Stimulated activated CD8-positive, alpha-beta memory T cell treated with anti-CD3 and anti-CD28 coated beads, Interleukin-7, amount 100 ng/mL, for 48 hours (primary cell): Measurements from ENCODE around the gene TAPBPL.
"Not testable (repeated sequence)": the region's sequence is repeated elsewhere in the genome, so short reads cannot be mapped to it uniquely, and the experiment has no call there.

Experiments used
- DNase-seq, 2 donors: peaks; one replicate each; pipeline ENCODE4 v3.0.0-alpha.2; 2020; ENCODE audit warnings: low read depth in 1 of 2; ENCODE audit errors: extremely low read depth in 1 of 2

TAPBPL gene, protein sequence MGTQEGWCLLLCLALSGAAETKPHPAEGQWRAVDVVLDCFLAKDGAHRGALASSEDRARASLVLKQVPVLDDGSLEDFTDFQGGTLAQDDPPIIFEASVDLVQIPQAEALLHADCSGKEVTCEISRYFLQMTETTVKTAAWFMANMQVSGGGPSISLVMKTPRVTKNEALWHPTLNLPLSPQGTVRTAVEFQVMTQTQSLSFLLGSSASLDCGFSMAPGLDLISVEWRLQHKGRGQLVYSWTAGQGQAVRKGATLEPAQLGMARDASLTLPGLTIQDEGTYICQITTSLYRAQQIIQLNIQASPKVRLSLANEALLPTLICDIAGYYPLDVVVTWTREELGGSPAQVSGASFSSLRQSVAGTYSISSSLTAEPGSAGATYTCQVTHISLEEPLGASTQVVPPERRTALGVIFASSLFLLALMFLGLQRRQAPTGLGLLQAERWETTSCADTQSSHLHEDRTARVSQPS

DNA sequence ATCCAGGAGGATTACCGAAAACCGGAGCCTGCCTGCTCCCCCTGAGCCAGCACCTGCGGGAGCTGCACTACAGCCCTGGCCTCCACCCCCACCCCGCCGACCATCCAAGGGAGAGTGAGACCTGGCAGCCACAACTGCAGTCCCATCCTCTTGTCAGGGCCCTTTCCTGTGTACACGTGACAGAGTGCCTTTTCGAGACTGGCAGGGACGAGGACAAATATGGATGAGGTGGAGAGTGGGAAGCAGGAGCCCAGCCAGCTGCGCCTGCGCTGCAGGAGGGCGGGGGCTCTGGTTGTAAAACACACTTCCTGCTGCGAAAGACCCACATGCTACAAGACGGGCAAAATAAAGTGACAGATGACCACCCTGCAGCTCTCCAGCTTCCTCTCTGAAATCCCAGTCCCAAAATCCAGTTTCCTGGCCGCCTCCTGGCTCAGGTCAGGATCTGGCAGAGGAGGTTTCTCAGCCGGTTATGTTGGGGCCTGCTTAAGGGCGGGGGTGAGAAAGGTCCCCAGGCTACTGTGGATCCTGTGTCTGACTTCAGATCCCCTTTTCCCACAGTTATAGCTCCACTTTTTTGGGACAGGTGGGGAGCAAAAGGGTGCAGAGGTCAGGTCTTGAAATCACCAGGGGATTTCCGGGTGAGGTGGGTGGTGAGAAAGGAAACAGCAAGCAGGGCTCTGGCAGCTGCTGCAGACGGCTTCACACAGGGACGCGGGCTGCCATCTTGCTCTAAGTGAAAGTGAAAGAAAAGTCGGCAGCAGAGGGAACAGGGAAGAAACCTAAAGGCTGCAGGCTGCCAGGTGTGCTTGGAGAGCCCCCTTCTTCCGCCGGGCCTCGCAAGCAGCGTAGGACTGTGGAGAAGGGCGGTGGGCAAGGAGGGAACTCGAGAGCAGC lies at the start of gene TAPBPL:
TSS of gene TAPBPL (plus strand) at position 695 of the 897 bp plus-strand sequence. CDS start 207 bp downstream, outside the sequence.
- peak in 1 of 2 donors; percentile 75 for DNase-seq

DNA sequence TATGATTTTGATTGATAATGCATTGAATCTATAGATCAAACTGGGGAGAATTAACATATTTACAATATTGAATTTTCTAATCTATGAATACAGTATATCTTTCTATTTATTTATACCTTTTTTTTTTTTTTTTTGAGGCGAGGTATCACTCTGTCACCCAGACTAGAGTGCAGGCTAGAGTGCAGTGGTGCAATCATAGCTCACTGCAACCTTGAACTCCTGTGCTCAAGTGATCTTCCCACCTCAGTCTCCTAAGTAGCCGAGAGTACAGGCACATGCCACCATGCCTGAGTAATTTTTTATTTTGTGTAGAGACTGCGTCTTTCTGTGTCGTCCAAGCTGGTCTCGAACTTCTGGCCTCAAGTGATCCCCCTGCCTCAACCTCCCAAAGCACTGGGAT lies 47.5 kb upstream of the TAPBPL start:
- no peak for DNase-seq

DNA sequence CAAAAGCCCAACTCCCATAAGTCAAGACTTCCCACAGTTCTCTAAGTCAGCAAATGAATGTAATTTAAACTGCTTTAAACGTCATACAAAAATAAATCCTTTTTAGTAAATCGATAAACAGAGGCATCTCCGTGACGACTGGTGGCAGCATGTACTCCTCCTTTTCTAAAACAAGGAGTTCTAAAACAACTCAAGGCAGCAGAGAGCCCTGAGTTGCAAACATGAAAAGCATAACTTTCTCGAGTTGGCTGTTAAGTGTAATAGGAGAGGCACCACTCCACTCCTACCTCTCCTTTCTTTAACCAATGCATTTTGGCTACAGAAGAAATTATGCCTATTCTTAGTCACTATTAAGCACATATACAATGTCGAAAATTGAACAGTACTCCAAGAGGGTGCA lies 45.9 kb upstream of the TAPBPL start:
- no peak for DNase-seq

DNA sequence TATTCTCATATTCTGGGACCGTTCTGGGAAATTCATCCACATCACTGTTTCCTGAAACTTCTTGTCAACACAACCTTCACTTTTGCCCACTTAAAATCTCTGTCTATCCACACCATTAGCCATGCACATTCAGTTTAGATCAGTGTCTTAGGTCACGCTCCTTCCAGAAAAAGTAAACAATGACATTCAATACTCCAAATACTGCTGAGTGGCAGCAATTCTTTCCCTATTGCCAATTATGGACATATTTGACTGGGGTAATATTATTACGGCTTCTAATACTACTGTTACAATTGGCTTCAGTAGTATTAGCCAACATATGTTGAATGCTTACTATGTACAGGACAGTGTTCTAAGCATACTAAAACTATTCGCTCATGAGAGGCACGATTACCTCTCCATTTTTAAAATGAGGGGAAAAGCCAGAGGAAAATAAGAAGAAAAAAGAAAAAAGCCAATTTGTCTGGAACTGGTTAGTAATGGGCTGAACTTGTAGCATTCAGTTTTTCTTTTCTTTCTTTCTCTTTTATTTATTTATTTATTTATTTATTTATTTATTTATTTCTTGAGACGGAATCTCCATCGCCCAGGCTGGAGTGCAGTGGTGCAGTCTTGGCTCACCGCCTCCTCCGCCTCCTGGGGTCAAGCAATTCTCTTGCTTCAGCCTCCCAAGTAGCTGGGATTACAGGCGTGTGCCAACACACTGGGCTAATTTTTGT lies 44.4 kb upstream of the TAPBPL start:
- no peak for DNase-seq

DNA sequence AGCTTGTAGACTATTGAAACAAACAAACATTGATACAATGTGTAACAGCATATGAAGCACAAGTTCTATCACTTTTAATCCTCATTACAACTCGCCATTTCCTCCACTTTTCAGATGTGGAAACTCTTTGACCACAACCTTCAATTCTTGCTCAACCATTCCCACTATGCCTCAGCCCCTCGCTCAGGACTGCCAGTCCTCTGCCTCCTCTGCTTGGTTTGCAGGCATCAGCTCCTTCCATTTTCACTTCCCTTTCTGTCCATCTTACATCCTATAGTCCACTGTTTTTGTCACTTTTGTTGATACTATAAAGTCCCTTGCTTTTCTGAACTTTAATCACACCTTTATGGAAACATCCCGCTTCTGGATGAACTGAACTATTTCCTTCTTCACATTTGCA lies 35.2 kb upstream of the TAPBPL start:
- DNase-seq = no peak

DNA sequence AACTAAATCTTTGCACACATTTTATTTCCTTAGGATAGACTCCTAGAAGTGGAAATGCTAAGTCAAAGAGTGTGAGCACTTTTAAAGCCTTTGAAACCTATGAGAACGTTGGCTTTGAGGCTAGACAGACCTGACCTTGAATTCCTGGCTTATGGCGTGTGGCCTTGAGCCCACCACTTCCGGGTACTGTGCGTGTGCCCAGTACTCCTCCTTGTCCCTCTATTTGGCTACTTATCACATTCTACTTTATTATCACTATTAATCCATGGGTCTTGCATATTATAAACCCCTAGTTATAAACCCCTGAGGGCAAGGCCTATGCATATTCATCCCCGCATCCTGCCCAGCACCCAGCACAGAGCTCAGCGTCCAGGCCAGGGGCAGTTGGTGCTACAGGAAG lies 33.0 kb upstream of the TAPBPL start:
- DNase-seq = no peak

DNA sequence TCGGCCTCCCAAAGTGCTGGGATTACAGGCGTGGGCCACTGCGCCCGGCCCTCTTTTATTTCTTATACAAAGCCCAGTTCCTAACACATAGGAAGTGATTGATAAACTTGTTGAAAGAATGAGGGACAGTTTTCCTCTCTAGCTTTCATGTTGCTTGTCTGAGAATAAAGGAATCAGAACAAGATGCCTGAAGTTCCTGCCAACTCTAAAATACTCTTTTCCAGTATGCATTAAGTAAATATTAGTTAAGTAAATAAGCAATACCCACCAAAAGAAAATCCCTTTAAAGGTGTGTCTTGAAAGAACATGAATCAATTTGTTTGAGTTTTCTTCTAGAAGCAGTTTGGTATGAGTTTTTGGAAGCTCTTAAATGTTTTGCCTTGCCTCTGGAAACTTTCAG lies 31.5 kb upstream of the TAPBPL start:
- no peak for DNase-seq

DNA sequence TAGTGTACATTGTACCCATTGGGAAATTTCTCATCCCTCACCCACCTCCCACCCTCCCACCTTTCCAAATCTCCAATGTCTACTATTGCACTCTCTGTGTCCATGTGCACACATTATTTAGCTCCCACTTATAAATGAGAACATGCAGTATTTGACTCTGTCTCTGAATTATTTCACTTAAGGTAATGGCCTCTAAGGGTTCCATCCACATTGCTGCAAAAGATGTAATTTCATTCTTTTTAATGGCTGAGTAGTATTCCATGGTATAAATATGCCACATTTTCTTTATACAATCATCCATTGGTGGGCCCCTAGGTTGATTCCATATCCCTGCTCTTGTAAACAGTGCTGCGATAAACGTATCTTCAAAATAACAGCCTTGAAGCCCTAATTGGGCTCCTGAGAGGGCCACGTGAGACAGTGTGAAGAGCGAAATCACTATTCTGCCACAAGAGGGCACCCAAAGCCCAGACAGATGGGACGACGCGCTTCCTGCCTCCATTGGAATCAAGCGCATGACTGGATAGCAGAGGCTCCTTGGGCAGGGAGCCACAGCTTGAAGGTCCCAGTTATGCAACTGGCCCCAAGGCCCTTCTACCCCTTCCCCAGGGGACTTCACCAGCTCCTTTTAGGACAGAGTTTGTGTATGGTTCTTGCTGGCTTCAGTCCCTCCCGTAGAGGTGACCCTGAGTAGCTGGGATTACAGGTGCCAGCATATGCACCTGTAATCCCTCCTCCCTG lies 28.4 kb upstream of the TAPBPL start:
- DNase-seq = peak in 1 of 2 donors; percentile 57

DNA sequence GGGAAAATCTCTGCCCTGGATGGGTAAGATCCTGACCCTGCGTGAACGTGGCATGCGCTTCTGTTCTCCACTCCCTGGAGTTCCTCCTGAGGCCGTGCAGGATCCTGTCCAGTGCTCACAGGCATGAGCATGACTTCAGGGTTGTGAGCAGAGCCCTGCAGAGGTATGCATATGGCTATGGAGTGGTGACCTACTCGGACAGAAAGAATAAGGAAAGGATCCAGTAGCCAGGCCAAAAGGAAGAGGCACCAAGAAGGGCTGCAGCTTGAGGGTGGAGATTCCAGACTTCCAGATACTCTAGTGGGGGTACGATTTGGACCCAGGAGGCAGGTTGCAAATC lies 27.9 kb upstream of the TAPBPL start:
- DNase-seq = no peak

DNA sequence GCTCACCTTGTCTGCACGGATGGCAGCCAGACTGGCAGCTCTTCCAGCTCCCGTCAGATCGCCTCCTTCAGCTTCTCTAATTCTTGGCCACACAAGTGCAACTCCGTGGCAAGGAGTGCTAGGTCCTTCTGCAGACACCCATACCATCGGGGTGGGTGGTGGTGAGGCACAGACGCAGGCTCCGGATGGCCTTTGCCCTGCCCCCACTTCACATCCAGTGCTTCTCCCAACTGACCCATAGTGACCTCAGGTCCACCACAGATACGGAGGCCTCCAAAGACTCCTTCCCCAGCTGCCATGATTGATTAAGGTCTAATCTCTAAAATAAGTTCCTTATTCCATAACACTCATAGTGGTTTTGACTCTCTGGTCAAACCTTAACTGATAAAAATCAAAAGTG lies 27.0 kb upstream of the TAPBPL start:
- no peak for DNase-seq

DNA sequence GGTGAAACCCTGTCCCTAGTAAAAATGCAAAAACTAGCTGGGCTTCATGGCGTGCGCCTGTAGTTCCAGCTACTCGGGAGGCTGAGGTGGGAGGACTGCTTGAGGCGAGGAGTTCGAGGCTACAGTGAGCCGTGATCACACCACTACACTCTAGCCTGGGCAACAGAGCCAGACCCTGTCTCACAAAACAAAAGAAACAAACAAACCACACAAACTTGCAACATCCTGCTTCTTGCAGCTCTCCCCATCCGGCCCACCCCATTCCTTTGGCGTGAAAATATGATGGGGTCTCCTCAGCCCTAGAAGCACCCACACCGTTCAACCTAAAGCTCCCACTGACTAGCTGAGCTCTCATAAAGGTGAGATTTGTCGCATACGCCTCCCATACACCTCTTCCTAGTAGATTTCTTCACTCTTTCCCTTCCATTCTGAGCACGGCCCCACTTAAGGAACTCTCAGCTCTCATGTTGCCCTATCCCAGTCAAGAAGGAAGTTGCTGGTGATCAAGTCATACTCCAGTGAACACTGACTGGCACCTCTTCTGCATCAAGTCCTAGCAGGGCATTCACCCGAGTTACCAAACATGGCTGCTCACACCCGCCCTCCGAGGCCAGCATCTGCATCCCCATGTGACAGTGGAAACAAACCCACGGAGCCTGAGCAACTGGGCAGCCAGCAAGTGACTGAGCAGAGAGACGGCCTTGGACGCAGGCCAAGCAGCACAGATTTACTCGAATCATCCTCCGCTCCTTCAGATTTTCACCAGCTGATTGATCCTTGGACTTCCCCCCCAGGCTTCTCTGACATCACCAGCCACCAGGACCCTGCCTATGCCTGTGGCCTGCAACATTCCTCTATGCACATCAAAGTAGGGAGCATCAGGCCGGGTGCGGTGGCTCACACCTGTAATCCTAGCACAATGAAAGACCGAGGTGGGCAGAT lies 26.0 kb upstream of the TAPBPL start:
- DNase-seq = no peak

DNA sequence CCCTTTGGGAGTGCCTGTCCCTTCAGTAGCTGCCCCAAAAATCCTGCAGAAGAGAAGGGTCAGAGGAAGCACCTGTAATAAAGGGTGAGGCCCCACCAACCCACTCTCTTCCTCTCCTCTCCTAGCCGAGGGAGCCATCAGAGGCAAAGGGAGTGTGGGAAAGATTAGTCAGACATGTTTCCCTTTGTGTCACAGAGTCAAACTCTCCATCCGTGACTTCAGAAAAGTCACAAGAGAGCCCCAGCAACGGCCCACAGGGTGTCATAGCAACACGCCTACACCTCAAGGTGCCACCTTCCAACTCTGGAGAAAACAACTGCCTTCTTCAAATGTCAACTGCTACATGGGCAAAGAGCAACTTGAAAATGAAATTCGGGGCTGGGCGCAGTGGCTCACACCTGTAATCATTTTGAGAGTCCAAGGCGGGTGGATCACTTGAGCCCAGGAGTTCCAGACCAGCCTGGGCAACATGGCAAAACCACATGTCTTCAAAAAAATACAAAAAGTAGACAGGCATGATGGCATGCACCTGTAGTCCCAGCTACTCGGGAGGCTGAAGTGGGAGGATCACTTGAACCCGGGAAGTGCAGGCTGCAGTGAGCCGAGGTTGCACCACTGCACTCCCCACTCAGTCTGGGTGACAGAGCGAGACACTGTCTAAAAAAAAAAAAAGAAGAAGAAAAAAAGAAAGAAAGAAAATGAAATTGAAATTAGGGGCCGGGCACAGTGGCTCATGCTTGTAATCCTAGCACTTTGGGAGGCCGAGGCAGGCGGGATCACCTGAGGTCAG lies 24.8 kb upstream of the TAPBPL start:
- peak; percentile 78 to 95 for DNase-seq

DNA sequence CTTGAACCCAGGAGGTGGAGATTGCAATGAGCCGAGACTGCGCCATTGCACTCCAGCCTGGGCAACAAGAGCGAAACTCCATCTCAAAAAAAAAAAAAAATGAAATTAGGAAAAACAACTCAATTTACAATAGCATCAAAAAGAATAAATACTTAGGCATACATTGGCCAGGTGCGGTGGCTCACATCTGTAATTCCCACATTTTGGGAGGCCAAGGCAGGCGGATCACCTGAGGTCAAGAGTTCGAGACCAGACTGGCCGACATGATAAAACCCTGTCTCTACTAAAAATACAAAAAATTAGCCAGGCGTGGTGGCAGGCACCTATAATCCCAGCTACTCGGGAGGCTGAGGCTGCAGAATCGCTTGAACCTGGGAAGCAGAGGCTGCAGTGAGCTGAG lies 24.0 kb upstream of the TAPBPL start:
- not testable (repeated sequence) for DNase-seq

DNA sequence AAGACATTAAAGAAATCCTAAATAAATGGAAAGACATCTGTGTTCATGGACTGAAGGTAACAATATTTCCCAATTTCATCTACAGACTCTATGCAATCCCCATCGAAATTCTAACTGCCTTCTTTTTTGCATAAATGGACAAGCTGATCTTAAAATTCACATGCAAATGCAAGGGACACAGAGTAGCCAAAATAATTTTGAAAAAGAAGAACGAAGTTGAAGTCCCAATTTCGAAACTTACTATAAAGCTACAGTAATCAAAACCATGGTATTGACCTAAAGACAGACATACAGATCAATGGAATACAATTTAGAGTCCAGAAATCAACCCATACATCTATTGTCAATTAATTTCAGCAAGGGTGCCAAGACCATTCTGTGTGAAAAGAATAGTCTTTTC lies 23.5 kb upstream of the TAPBPL start:
- no peak for DNase-seq

DNA sequence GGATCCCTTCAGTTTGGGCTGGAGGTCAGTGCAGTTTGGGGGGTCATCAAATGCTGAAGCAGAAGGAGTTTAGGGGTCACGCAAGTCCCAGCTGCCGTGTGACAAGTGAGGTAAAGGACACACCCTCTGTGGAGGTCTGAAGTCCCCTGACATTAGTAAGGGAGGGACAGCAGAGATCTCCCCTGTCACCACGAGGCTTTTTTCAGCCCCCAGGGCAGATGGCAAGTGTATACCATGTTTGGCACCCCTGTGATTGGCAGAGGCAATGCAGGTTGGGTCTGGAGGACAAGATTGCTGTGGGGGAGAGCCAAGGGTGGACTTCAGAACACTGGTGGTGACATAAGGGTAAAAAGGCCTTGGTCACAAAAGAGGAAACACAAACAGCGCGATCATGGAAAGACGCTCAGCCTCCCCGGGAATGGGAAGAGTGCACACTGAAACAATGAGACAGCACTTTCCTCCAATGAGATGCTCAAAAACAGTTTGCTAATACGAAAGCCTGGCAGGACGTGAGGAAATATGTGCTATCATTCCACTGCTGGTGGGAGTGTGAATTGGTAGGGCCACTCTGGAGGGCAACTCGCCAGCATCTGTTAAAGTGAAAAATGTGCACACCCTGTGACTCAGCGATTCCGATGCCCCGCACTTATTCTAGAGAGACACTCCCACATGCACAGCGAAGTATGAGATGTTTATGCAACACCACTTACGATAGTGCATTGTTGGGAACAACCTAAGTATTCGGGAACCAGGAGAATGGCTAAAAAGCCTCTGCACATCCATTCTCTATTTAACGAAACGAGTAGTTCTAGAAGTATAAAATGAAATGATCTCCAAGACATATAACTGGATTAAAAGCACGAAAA lies 21.5 kb upstream of the TAPBPL start:
- DNase-seq = no peak

DNA sequence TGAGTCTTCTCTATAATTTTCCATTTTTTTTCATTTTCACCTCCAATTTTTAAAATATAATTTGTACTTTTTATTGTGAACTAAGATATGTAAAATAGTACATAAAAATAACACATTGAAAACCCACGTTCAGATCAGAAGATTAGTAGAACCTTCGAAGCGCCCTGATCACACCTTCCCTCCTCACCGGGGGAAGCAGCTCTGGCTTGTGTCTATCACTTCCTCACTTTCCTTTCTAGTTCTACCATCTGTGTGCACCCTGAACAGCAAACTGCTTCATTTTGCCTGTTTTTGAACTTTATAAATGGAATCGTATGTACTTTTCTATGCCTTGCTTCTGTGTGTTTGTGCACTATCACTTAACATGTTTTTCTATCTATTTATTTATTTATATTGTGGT lies 18.9 kb upstream of the TAPBPL start:
- DNase-seq = no peak

DNA sequence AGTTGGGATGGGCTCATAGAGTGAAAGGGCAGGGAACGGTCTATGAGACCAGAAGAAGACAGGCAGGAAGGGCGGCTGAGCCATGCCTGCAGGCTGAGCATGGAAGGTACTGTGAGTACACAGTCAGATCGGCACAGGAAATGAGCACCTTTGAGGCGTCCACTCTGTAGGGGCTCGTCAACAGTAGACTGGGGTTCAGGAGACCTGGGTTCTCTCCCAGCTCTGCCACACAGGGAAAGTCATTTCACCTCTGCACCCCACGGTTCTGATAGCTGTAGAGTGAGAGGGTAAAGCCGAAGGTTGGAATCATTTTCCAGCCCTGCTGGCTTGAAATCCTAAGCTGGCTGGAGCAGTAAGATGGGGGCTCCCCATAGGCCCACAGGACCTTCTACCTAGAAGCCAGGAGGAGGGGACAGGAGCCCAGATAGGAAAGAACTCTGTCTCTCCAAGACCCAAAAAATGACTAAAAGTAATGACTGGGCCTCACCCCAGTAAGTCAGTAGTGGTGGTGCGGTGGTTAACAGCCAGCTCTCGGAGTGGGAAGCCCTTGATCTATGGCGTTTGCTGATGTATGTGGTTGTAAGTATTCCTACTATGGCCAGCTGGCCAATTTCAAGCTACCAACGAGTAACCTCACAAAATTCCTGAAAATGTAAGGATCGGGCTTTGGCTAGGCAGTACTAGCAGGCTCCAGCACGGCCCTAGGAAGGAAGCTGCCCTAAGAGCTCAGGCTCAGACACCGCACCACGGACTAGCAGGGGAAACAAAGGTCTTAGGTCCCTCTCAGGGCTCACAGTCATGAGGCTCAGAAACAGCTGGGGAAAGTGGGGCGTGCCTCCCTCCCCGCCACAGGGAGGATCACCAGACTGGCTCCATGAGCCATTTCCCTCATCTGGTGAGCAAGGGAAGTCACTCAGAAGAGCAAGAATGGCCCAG lies 17.4 kb upstream of the TAPBPL start:
- DNase-seq = no peak
